Measurements from ENCODE around the gene LNX2. TPM values are rescaled to one million over a fixed set of nuclear protein-coding genes. Genes with fewer than 3 reads are reported as not detected.

Gene LNX2
- total RNA-seq, 2 donors from 2014 or later = 4.1 TPM

DNA sequence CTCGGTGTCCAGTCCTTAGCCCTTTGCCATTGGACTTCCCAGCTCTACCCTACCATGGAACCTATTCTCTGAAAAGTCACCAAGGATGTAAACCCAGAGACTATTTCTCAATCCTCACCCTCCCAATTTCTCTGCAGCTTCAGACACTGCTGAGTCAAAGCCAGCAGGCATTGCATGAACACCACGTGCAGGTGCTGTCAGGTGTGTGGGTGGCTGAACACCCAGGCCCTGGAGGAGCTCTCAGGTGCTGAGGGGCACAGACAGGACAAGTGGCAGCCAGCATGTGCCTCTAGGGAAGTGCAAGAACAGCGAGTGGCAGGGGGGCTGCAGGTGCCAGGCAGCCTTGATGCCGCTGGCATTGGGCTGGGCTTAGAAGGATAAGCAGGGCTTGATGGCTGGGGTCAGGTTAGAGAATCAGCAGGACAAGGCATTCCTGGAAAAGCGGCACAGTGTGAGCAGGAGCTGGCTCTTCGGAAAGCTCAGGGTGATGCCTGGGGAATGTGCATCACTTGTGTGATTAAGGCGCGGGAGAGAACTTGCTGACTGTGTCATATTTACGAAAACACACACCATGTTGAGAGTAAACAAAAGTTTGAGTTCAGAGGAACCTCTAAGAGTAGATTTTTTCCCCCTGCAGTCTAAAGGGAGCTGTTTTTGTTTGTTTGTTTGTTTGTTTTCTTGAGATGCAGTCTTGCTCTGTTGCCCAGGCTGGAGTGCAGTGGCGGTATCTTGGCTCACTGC lies 83.8 kb downstream of the LNX2 start:
- H3K27ac Mint-ChIP-seq = no peak overlapping the region
- no peak for ATAC-seq (replicated peaks)

DNA sequence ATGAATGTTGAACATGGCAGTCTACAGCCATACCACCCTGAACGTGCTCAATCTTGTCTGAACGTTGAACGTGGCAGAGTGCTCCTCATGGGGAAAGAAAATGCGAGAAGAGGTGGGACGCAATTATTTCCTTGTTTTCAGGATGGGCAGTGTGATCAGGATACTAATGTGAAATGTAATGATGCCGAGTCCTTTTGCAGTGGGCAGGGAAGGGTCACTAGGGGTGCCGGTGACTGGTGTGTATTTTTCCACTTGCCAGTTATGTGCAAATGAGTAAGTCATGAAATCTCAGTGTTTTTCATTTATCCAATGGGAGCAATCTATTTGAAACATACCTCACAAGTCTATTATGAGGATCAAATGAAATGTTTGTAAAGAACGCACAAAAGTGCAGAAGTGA lies 84.8 kb downstream of the LNX2 start:
- no peaks in the 10 kb centered on the region for H3K36me3 Mint-ChIP-seq (ENCODE audit: low read depth)
- H3K4me1 Mint-ChIP-seq = peaks cover 5% of the 10 kb centered on the region
- no peaks in the 10 kb centered on the region for H3K27me3 Mint-ChIP-seq
- no peak overlapping the region for H3K4me3 Mint-ChIP-seq
- no peak for ATAC-seq (replicated peaks)
- H3K27ac Mint-ChIP-seq = no peak overlapping the region
- H3K9me3 Mint-ChIP-seq = no peaks in the 10 kb centered on the region

More for the DNA sequence above, 83.8 kb downstream of the LNX2 start:
- H3K4me1 Mint-ChIP-seq = peaks cover 5% of the 10 kb centered on the region
- H3K9me3 Mint-ChIP-seq = no peaks in the 10 kb centered on the region
- no peaks in the 10 kb centered on the region for H3K27me3 Mint-ChIP-seq
- no peak overlapping the region for H3K4me3 Mint-ChIP-seq
- no peaks in the 10 kb centered on the region for H3K36me3 Mint-ChIP-seq (ENCODE audit: low read depth)

DNA sequence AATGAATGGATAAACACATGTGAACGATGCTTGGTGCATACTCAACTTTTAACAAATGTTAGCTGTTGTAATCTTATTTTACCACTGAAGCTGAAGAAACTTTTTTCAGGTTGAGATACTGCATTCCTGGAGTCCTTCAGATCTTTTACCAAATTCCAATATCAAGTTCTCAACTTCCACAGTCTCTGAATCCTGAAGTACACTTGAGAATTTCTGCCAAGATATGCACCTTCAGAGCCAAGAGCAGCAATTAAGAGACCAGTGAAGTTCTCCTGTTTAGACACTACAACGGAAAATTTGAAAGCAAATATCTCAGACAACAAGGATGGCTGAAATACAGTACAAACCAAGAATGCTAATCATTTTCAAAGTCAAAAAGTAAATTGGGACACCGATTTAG lies 85.3 kb downstream of the LNX2 start:
- Mint-ChIP-seq H3K36me3 (ENCODE audit: low read depth) (no peaks in the 10 kb centered on the region), H3K27ac (no peak overlapping the region), H3K4me1 (peaks cover 5% of the 10 kb centered on the region), H3K9me3 (no peaks in the 10 kb centered on the region), H3K4me3 (no peak overlapping the region), H3K27me3 (no peaks in the 10 kb centered on the region)
- ATAC-seq (replicated peaks) = no peak

DNA sequence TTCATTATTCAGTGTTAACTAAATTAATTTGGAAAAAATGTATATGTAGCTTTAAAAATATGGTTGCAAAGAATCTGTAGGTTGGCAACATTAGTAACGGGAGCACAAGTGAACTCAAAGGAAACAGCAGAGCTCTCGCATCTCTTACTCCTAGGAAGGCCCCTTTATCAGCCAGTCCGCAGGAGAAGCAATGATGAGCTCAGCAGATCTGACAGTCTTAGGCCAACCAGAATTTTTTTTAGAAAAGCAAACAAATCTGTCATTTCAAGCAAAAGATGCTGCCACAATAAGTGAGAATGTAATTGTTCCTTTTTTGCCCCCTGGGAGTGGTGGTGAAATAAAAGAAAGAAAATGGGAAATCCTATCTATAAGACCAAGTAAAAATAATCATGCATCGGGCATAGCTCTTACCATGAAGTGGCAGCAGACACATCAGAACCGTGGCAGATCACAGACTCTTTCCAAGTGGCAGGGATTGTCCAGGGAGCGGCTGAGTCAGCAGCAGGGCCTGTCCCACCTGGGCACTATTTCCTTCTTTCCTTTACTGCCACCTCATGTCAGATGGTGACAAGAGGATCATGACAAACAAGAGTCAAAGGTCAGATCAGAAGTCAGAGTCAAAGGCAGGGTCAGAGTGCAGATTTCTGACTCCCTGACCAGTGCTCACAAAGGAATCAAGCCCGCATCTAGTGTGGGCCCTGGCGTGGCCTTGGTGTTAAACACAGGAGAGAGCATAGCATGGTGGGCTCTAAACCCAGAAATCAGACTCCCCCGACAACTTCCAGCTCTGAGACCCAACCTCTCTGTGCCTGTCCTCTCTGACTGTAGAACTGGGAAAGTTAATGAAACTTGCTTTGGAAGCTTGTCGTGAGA lies 86.0 kb downstream of the LNX2 start:
- Mint-ChIP-seq H3K27ac (no peak overlapping the region), H3K4me3 (no peak overlapping the region), H3K9me3 (no peaks in the 10 kb centered on the region), H3K27me3 (no peaks in the 10 kb centered on the region), H3K36me3 (ENCODE audit: low read depth) (no peaks in the 10 kb centered on the region), H3K4me1 (peaks cover 5% of the 10 kb centered on the region)
- no peak for ATAC-seq (replicated peaks)

DNA sequence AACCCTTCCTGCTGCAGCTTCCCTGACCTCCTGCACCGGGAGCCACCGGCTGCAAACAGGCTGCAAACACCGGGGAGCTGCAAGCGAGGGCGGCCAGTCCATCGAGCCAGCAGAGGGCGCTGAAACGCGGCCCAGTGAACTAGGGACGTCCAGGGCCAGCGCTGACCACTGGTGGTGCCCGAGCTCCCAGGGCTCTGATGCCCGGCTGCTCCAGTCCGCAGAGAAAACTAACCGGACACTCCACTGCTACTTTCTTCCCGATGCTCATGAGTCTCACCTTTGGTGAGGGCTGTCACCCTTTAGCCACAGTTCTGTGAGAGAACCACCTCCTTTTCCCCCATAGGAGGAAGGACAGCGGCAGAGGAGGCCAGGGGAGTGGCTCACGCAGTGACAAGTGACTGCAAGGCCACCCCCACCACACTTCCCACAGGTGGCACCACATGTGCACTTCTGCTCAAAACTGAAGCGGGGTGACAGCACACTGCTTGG lies 87.1 kb downstream of the LNX2 start:
- no peak overlapping the region for H3K4me3 Mint-ChIP-seq
- no peak overlapping the region for H3K27ac Mint-ChIP-seq
- no peaks in the 10 kb centered on the region for H3K9me3 Mint-ChIP-seq
- H3K27me3 Mint-ChIP-seq = no peaks in the 10 kb centered on the region
- no peaks in the 10 kb centered on the region for H3K36me3 Mint-ChIP-seq (ENCODE audit: low read depth)
- H3K4me1 Mint-ChIP-seq = peaks cover 5% of the 10 kb centered on the region
- ATAC-seq (replicated peaks) = peak; percentile 72

DNA sequence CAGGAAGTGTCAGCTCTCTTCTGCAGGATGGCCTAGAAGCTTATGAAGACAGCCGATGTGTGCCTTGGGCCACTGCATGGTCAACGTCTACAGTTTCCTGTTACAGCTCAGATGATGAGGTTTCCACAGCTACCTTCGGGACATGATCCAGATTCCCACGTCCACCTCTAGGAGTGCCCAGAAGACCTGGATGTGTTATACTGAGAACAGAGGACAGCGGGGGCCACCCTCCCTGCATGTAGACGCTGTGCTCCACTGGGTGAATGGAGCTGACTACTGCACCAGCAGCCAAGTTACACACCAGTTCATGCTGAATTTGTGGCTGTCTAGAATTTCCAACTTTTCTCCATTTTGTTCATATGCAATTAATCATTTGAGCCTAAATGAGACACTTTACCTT lies 91.4 kb downstream of the LNX2 start:
- peaks cover 5% of the 10 kb centered on the region for H3K4me1 Mint-ChIP-seq
- no peak for ATAC-seq (replicated peaks)
- H3K4me3 Mint-ChIP-seq = no peak overlapping the region
- no peaks in the 10 kb centered on the region for H3K36me3 Mint-ChIP-seq (ENCODE audit: low read depth)
- H3K27me3 Mint-ChIP-seq = peaks cover 3% of the 10 kb centered on the region
- no peaks in the 10 kb centered on the region for H3K9me3 Mint-ChIP-seq
- H3K27ac Mint-ChIP-seq = no peak overlapping the region

DNA sequence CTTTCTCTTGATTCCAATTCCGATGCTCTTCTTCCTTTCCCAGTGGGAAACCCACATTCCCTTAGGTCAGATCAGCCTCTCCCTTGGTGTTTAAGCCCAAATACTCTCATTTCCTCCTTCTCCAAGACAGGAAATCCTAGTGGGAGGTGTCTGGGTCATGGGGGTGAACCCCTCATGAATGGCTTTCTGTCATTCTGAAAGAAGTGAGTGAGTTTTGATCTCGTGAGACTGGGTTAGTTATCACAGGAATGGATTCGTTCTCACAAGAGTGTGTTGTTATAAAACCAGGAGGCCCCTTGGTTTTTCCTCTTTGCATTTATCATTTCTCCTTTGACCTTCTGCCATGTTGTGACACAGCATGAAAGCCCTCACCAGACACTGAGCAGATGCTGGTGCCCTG lies 93.8 kb downstream of the LNX2 start:
- Mint-ChIP-seq H3K9me3 (no peaks in the 10 kb centered on the region), H3K36me3 (ENCODE audit: low read depth) (no peaks in the 10 kb centered on the region), H3K4me3 (no peak overlapping the region), H3K27me3 (peaks cover 3% of the 10 kb centered on the region), H3K4me1 (no peaks in the 10 kb centered on the region), H3K27ac (no peak overlapping the region)
- no peak for ATAC-seq (replicated peaks)

DNA sequence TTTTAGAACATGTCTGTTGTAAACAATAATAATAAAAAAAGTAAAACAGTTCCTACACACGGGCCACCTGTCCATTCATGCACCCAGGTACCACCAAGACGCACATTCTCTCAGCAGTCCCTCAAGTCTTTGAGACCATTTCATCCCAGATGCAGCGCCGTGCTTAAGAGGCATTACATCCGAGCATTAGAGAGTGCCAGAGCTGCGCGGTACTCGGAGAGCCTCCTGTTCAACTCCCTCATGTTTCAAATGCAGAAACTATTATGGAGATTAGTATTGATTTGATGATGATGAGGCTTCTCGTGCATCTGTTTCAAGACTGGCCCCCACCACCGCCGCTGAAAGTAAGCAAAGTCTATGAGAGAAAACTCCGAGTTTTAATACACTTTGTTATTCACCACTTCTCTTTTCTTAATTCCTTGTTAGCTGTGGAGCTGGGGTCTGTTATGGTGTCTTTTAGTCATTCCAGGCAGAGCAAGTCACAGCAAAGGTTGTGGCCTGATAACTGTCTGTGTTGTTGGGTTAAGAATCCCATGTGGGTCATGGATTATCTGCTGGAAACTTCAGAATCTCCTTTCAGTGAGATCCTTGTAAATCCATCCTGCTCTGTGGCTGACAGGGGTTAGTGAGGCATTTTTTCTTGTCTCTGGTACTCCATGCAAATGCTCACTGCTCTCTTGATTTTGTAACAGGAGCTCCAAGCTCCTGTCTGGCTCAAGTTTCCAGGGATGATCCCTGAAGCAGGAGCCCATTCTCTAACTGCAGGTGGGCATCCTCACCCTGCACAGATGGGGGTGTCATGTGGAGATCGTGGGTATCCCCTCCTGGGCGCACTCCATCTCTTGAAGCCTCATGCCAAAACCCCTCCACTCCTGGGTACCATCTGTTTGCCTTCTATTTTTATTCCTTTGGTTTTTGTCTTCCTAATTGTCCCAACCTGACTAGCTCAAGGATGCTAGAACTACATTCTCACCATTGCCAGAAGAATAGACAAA lies 95.1 kb downstream of the LNX2 start:
- Mint-ChIP-seq H3K9me3 (no peaks in the 10 kb centered on the region), H3K4me1 (no peaks in the 10 kb centered on the region), H3K36me3 (ENCODE audit: low read depth) (no peaks in the 10 kb centered on the region)

DNA sequence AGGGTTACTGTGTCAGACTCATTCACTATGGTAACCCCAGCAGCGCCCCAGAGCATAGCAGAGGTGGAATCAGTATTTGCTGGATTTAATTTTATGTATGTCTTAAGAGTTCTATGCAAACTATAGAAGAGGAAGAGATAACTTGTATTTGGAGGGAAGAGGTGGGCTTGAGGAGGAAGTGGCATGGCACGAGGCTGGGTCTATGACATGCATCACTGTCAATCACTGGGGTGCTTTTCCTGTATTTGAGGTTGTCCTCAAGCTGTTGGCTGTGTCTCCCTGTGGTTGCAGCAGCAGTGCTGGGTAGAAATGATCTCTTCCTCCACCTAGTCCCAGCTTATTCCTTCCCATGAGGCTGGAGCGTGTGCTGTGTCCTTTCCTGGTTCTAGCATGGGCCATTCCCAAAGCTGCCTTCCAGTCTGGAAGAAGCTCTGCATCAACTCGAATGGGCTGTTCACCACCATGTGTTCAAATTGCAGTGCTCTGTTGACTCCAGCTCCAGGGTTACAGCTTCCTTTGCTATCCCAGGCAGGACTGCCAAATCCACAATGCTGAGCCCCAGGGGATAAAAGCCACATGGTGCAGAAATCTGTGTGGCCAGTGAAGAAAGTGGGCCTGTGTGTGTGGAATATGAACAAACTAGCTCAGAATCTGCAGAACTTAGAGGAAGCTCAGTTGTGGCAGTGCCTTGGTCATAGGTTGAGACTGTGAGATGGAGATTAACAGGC lies 96.8 kb downstream of the LNX2 start:
- Mint-ChIP-seq H3K27ac (no peak overlapping the region), H3K9me3 (no peaks in the 10 kb centered on the region), H3K27me3 (peaks cover 3% of the 10 kb centered on the region), H3K4me1 (no peaks in the 10 kb centered on the region), H3K4me3 (no peak overlapping the region), H3K36me3 (ENCODE audit: low read depth) (no peaks in the 10 kb centered on the region)
- no peak for ATAC-seq (replicated peaks)

More for the DNA sequence above, 95.1 kb downstream of the LNX2 start:
- peaks cover 3% of the 10 kb centered on the region for H3K27me3 Mint-ChIP-seq
- no peak overlapping the region for H3K27ac Mint-ChIP-seq
- H3K4me3 Mint-ChIP-seq = no peak overlapping the region
- ATAC-seq (replicated peaks) = no peak

DNA sequence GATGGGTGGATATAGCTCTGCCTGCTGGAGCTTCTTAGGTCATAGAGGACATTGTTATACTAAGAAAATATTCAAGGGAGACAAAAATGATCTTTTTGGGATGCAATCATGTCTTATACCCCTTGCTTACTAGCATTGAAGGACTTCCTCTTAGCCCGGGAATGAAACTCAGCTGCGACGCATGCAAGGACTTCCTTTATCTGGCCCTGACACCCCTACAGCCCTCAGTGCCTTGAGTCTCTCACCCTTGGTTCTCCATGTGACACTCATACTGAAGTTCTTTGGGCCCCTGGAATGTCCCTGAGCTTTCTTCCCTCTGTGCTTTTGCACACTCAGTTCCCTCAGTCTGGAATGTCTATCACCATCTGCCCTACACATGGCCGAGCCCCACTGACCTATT lies 97.5 kb downstream of the LNX2 start:
- ATAC-seq (replicated peaks) = no peak

DNA sequence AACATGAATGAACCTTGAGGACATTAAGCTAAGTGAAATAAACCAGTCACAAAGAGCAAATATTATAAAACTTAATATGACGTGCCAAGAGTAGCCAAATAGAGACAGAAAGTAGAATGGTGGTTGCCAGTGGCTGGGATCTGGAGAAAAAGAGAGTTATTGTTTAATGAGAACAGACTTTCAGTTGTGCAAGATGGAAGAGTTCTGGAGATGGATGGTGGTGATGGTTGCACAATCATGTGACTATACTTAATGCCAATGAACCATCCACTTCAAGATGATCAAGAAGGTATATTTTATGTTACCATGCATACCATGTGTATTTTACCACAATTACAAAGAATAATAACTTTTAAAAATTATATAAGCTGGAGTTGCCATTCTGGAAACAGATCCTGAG lies 104.2 kb downstream of the LNX2 start:
- no peak overlapping the region for H3K4me3 Mint-ChIP-seq
- H3K27ac Mint-ChIP-seq = no peak overlapping the region
- ATAC-seq (replicated peaks) = no peak
- no peaks in the 10 kb centered on the region for H3K36me3 Mint-ChIP-seq (ENCODE audit: low read depth)
- H3K27me3 Mint-ChIP-seq = peaks cover 29% of the 10 kb centered on the region
- H3K9me3 Mint-ChIP-seq = no peaks in the 10 kb centered on the region
- no peaks in the 10 kb centered on the region for H3K4me1 Mint-ChIP-seq

More for the DNA sequence above, 97.5 kb downstream of the LNX2 start:
- Mint-ChIP-seq H3K27me3 (peaks cover 6% of the 10 kb centered on the region), H3K27ac (no peak overlapping the region), H3K9me3 (no peaks in the 10 kb centered on the region), H3K4me1 (no peaks in the 10 kb centered on the region), H3K36me3 (ENCODE audit: low read depth) (no peaks in the 10 kb centered on the region), H3K4me3 (no peak overlapping the region)

DNA sequence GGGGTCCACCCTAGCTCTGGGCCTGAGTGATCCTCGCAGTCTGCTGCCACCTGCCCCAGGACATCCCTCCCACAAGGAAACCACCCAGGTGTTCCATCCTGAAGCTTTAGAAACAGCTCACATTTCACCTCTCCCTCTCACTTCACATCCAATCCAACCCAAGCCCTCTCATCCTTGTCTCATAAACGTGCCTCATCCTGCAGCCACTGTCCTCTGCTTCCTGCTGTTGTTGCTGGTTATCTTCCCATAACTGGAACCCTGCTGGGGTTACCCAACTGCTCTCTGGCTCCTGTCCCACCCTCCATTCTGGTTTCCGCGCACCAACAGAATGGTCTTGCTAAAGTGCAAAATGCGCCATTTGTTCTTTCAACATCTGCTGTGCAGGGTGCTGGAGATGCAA lies 110.2 kb downstream of the LNX2 start:
- no peak overlapping the region for H3K4me3 Mint-ChIP-seq
- no peaks in the 10 kb centered on the region for H3K9me3 Mint-ChIP-seq
- peaks cover 12% of the 10 kb centered on the region for H3K27me3 Mint-ChIP-seq
- no peaks in the 10 kb centered on the region for H3K4me1 Mint-ChIP-seq
- H3K36me3 Mint-ChIP-seq (ENCODE audit: low read depth) = no peaks in the 10 kb centered on the region
- H3K27ac Mint-ChIP-seq = no peak overlapping the region
- ATAC-seq (replicated peaks) = no peak

DNA sequence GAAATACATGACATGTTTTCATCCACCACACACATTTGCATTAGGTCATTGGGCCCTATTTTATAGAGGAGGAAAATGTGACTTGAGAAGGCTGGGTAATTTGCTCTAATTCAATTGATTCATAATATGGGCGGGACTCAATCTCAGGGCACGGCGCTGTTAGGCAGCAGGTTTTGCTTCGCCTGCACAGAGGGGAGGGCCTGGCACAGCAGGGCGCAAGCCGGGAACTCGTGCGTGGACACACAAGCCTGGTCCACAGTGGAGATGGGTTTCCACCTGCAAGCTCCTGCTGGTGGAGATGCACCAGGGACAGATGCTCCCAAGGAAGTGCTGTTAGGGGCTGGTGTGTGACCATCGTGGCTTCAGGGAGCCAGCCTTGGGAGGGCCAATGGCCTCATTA lies 111.5 kb downstream of the LNX2 start:
- Mint-ChIP-seq H3K4me3 (no peak overlapping the region), H3K27ac (no peak overlapping the region), H3K9me3 (no peaks in the 10 kb centered on the region), H3K27me3 (peaks cover 12% of the 10 kb centered on the region), H3K36me3 (ENCODE audit: low read depth) (no peaks in the 10 kb centered on the region), H3K4me1 (no peaks in the 10 kb centered on the region)
- ATAC-seq (replicated peaks) = no peak
